EH (cell line): ENCODE data around the gene TENT5C.

Source experiments
- DNase-seq: peaks from one replicate; pipeline ENCODE4 v3.0.0-alpha.2; 2015; ENCODE audit warnings: low read depth

TENT5C gene

GRCh38 chr1:117613969-117614729 is 8.3 kb downstream of the TENT5C start:
- DNase-seq = no peak

GRCh38 chr1:117615474-117615873 is 9.6 kb downstream of the TENT5C start:
- no peak for DNase-seq

GRCh38 chr1:117616356-117616755 is 10.5 kb downstream of the TENT5C start:
- no peak for DNase-seq

GRCh38 chr1:117616967-117617366 is 11.1 kb downstream of the TENT5C start:
- DNase-seq = no peak

- no peak for DNase-seq
These were observed 12.7 kb downstream of the TENT5C start for GRCh38 chr1:117618450-117619122.

- no peak for DNase-seq
These were observed 14.6 kb downstream of the TENT5C start for GRCh38 chr1:117620440-117620839.

- DNase-seq = no peak
These were observed 15.5 kb downstream of the TENT5C start for GRCh38 chr1:117621316-117621715.

GRCh38 chr1:117622726-117623125 is 16.9 kb downstream of the TENT5C start:
- peak; percentile 4 for DNase-seq

- DNase-seq = no peak
These were observed 17.3 kb downstream of the TENT5C start for GRCh38 chr1:117623141-117623540.

GRCh38 chr1:117623698-117624097 is 17.9 kb downstream of the TENT5C start:
- no peak for DNase-seq

GRCh38 chr1:117627546-117628130 is 21.8 kb downstream of the TENT5C start:
- no peak for DNase-seq

GRCh38 chr1:117628343-117628742 is 22.5 kb downstream of the TENT5C start:
- no peak for DNase-seq

- DNase-seq = no peak
These were observed 24.0 kb downstream of the TENT5C start for GRCh38 chr1:117629625-117630422.

GRCh38 chr1:117630423-117630998 is 24.7 kb downstream of the TENT5C start:
- no peak for DNase-seq

GRCh38 chr1:117631359-117632160 is 25.7 kb downstream of the TENT5C start:
- no peak for DNase-seq

- no peak for DNase-seq
These were observed 26.6 kb downstream of the TENT5C start for GRCh38 chr1:117632269-117633067.

GRCh38 chr1:117633068-117633345 is 27.2 kb downstream of the TENT5C start:
- DNase-seq = no peak

GRCh38 chr1:117633423-117633822 is 27.6 kb downstream of the TENT5C start:
- no peak for DNase-seq

GRCh38 chr1:117633936-117634335 is 28.1 kb downstream of the TENT5C start:
- no peak for DNase-seq

- DNase-seq = no peak
These were observed 28.8 kb downstream of the TENT5C start for GRCh38 chr1:117634631-117635030.

- no peak for DNase-seq
These were observed 30.0 kb downstream of the TENT5C start for GRCh38 chr1:117635805-117636204.
